DND-41 (cell line): Measurements from ENCODE around the gene ASIC3.

Source experiments
- ATAC-seq: fragments of 200-7000 bp; cut with Tn5 transposase; 3 replicates; pipeline ENCODE4 v1.9.1; 2021; ENCODE audit warnings: low read depth; ENCODE audit not compliant: insufficient read depth
- DNase-seq: peaks from one replicate; pipeline ENCODE4 v3.0.0-alpha.2; 2020
- H2AFZ ChIP-seq: 2 replicates; pipeline ENCODE4 v1.6.0; 2012; ENCODE audit warnings: low read depth, low read length
- H3K27ac ChIP-seq: 2 replicates; pipeline ENCODE4 v1.5.1; 2012; ENCODE audit warnings: low read length, inconsistent platforms
- H3K27me3 ChIP-seq: fragments of 200-600 bp; sonication (generic); 2 replicates; pipeline ENCODE4 v1.6.0; 2012; ENCODE audit warnings: low read length, mild to moderate bottlenecking, inconsistent platforms; ENCODE audit not compliant: insufficient read depth, poor library complexity
- H3K36me3 ChIP-seq: 2 replicates; pipeline ENCODE4 v1.5.1; 2012; ENCODE audit warnings: low read length, inconsistent platforms; ENCODE audit not compliant: insufficient read depth
- H3K4me1 ChIP-seq: 2 replicates; pipeline ENCODE4 v1.5.1; 2012; ENCODE audit warnings: mild to moderate bottlenecking, low read length; ENCODE audit not compliant: insufficient read depth
- H3K4me2 ChIP-seq: 2 replicates; pipeline ENCODE4 v1.6.0; 2012; ENCODE audit warnings: mild to moderate bottlenecking, moderate library complexity, low read length, inconsistent platforms; ENCODE audit not compliant: insufficient read depth
- H3K4me3 ChIP-seq, 2 experiments: fragments of 200-600 bp in 1 of 2; shearing (Covaris generic) in 1 of 2; 2 replicates each; pipeline ENCODE4 v1.5.1; 2012 to 2016; ENCODE audit warnings: inconsistent platforms in 2 of 2, low read length in 2 of 2, mild to moderate bottlenecking in 2 of 2, low read depth in 1 of 2, moderate library complexity in 1 of 2
- H3K79me2 ChIP-seq: 2 replicates; pipeline ENCODE4 v1.6.0; 2012; ENCODE audit warnings: low read length, inconsistent platforms; ENCODE audit not compliant: insufficient read depth
- H3K9ac ChIP-seq: 2 replicates; pipeline ENCODE4 v1.6.0; 2012; ENCODE audit warnings: low read depth, mild to moderate bottlenecking, inconsistent platforms, low read length, moderate library complexity
- H3K9me3 ChIP-seq: 2 replicates; pipeline ENCODE4 v1.5.1; 2012; ENCODE audit warnings: low read length, moderate library complexity, mild to moderate bottlenecking, inconsistent platforms; ENCODE audit not compliant: insufficient read depth, severe bottlenecking
- H4K20me1 ChIP-seq: 2 replicates; pipeline ENCODE4 v1.6.0; 2012; ENCODE audit warnings: low read length; ENCODE audit not compliant: insufficient read depth
- CTCF ChIP-seq: IDR thresholded peaks from 2 replicates; pipeline ENCODE4 v1.5.1; 2012; ENCODE audit warnings: borderline replicate concordance, low read length, moderate library complexity, mild to moderate bottlenecking; ENCODE audit not compliant: poor library complexity, severe bottlenecking; ENCODE audit errors: extremely low read depth
- EZH2 ChIP-seq: IDR thresholded peaks from 3 replicates; pipeline ENCODE4 v1.6.1; 2012; ENCODE audit warnings: borderline replicate concordance, low read depth, mild to moderate bottlenecking, moderate library complexity, low read length, inconsistent platforms; ENCODE audit not compliant: severe bottlenecking

ASIC3 gene

GRCh38 chr7:151089893-151090730 lies 41.8 kb downstream of the ASIC3 start:
- Histone ChIP-seq H3K27ac (no peak overlapping the region), H2AFZ (no peak overlapping the region), H3K4me1 (peaks cover 26% of the 10 kb centered on the region), H3K4me2 (no peak overlapping the region), H3K36me3 (no peaks in the 10 kb centered on the region), H3K79me2 (peaks cover 12% of the 10 kb centered on the region; the same call in 1 of the 2 replicates), H4K20me1 (peaks cover 30% of the 10 kb centered on the region), H3K27me3 (peaks cover 10% of the 10 kb centered on the region), H3K4me3 (no peak overlapping the region), H3K9me3 (no peaks in the 10 kb centered on the region), H3K9ac (no peak overlapping the region)
- no peak for TF ChIP-seq CTCF
- TF ChIP-seq EZH2 = no peak
- DNase-seq (no peak), ATAC-seq (no peak)

GRCh38 chr7:151091003-151091402 lies 42.7 kb downstream of the ASIC3 start:
- Histone ChIP-seq H4K20me1 (peaks cover 30% of the 10 kb centered on the region), H3K9ac (no peak overlapping the region), H3K4me2 (no peak overlapping the region), H3K4me1 (peaks cover 17% of the 10 kb centered on the region), H2AFZ (no peak overlapping the region), H3K27ac (no peak overlapping the region), H3K79me2 (peaks cover 12% of the 10 kb centered on the region; the same call in 1 of the 2 replicates), H3K27me3 (peaks cover 1% of the 10 kb centered on the region), H3K4me3 (no peak overlapping the region), H3K36me3 (no peaks in the 10 kb centered on the region), H3K9me3 (no peaks in the 10 kb centered on the region)
- TF ChIP-seq CTCF = no peak
- TF ChIP-seq EZH2 = no peak
- ATAC-seq (no peak), DNase-seq (no peak)

- Histone ChIP-seq H3K36me3 (no peaks in the 10 kb centered on the region), H4K20me1 (peaks cover 30% of the 10 kb centered on the region), H3K9me3 (no peaks in the 10 kb centered on the region), H3K9ac (no peak overlapping the region), H3K27ac (no peak overlapping the region), H3K4me2 (no peak overlapping the region), H3K79me2 (peaks cover 12% of the 10 kb centered on the region; the same call in 1 of the 2 replicates), H3K27me3 (no peaks in the 10 kb centered on the region), H3K4me1 (peaks cover 16% of the 10 kb centered on the region), H2AFZ (no peak overlapping the region), H3K4me3 (no peak overlapping the region)
- ATAC-seq (peak; percentile 50; the same call in 1 of the 3 replicates), DNase-seq (no peak)
- peak; percentile 67 for TF ChIP-seq CTCF
- no peak for TF ChIP-seq EZH2
Measured at GRCh38 chr7:151091431-151091830, 43.1 kb downstream of the ASIC3 start.
